Tibial nerve (tissue), 4 donors: ENCODE data around the gene WSCD2. TPM values are rescaled to one million over a fixed set of nuclear protein-coding genes. Genes with fewer than 3 reads are reported as not detected.
A peak's percentile ranks its signal among the peaks of the same experiment; 100 is the strongest.

Experiments
- DNase-seq, 2 donors: peaks; one replicate each; pipeline ENCODE4 v3.0.0-alpha.2; 2019; ENCODE audit warnings: low spot score in 2 of 2
- H3K27ac ChIP-seq, 4 donors: fragments of 200-600 bp; sonication (generic) in 3 of 4; one replicate each; pipeline ENCODE4 v1.5.1; 2017 to 2019; ENCODE audit warnings: mild to moderate bottlenecking in 1 of 4
- H3K27me3 ChIP-seq, 2 donors: fragments of 200-600 bp; sonication (generic) in 1 of 2; one replicate each; pipeline versions ENCODE4 v1.5.1 to v1.6.0; 2017 to 2019
- H3K36me3 ChIP-seq, 3 donors: fragments of 200-600 bp; sonication (generic); one replicate each; pipeline ENCODE4 v1.5.1; 2018 to 2019
- H3K4me1 ChIP-seq, 4 donors: fragments of 200-600 bp; sonication (generic) in 3 of 4; one replicate each; pipeline ENCODE4 v1.5.1; 2017 to 2019
- H3K4me3 ChIP-seq, 4 donors: fragments of 200-600 bp; sonication (generic) in 3 of 4; one replicate each; pipeline ENCODE4 v1.5.1; 2017 to 2019; ENCODE audit warnings: mild to moderate bottlenecking in 1 of 4, moderate library complexity in 1 of 4
- H3K9me3 ChIP-seq, 4 donors: fragments of 200-600 bp; sonication (generic) in 3 of 4; one replicate each; pipeline ENCODE4 v1.5.1; 2017 to 2019
- EP300 ChIP-seq, 2 donors: sonication (generic); formaldehyde crosslinking; IDR thresholded peaks; one replicate each; pipeline ENCODE4 v1.6.1; 2017; ENCODE audit warnings: antibody characterized with exemption in 2 of 2, mild to moderate bottlenecking in 1 of 2
- POLR2A ChIP-seq, 2 donors: fragments of 450-650 bp; IDR thresholded peaks; one replicate each; pipeline ENCODE4 v1.6.1; 2017; ENCODE audit warnings: antibody characterized with exemption in 2 of 2, mild to moderate bottlenecking in 2 of 2, moderate library complexity in 2 of 2
- WGBS, 2 donors: methylation state at CpG; one replicate each; pipeline ENCODE4 v1.1.5; 2018; 5-methylcytosine and 5-hydroxymethylcytosine counted together
- total RNA-seq, 4 donors: library from RNA; depleted of rRNA; stranded (reverse); fragments of >200 nt; gene quantifications; one replicate each; pipeline ENCODE4 v1.1.0, GENCODE V29; 2016
- TF ChIP-seq, protein P1 (sequence below), 5 experiments: fragments of 200-600 bp in 3 of 5; fragments of 450-650 bp in 2 of 5; sonication (generic) in 3 of 5; IDR thresholded peaks; one replicate each; pipeline ENCODE4 v1.5.1; 2016 to 2019; ENCODE audit warnings: antibody characterized with exemption in 5 of 5, mild to moderate bottlenecking in 3 of 5, moderate library complexity in 2 of 5

The WSCD2 gene
- total RNA-seq, 4 donors from 2014 or later: 4.2 to 38.9 (median 20.8) TPM

DNA sequence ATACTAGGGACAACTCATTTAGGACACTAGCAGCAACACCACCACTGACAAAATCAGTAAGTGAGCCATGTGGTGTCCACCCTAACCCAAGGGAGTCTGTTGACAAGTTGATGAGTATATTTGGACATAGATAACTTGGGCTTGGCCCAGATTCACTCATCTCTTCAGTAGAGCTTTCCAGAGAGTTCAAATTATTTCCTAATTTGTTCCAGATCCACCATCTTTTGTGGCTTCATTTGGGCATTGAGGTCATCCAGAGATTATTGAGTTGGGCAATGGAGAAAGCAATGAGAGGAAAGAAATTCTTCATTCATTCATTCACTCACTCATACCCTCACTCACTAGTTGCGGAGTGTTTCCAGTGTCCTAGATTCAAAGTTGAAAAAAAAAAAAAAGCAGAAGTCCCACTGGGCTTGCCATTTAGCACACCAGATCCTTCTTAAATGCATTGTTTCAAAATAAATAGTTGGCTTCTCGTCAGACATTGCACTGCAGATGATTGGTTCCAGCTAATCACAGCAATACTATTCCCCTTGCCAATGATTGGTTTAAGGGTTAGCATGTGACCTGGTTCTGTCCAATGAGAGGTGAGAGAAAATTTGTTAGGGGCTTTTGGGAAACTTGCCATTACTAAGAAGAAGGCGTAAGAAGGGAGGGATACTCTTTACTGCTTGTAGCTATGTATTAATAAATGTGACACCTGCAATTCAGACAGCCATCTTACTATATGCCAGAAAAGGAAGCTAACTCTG lies 31.8 kb upstream of the WSCD2 start:
- 74 to 81% methylated on average over 3 of the region's 3 CpGs for WGBS, 2 donors
- Histone ChIP-seq H3K36me3 (no peaks in the 10 kb centered on the region), H3K4me3 (no peak overlapping the region), H3K9me3 (no peaks in the 10 kb centered on the region), H3K27ac (peak overlapping the region in 1 of 4 donors; percentile 48), H3K4me1 (no peaks in the 10 kb centered on the region), H3K27me3 (no peaks in the 10 kb centered on the region)
- TF ChIP-seq, protein P1, sequence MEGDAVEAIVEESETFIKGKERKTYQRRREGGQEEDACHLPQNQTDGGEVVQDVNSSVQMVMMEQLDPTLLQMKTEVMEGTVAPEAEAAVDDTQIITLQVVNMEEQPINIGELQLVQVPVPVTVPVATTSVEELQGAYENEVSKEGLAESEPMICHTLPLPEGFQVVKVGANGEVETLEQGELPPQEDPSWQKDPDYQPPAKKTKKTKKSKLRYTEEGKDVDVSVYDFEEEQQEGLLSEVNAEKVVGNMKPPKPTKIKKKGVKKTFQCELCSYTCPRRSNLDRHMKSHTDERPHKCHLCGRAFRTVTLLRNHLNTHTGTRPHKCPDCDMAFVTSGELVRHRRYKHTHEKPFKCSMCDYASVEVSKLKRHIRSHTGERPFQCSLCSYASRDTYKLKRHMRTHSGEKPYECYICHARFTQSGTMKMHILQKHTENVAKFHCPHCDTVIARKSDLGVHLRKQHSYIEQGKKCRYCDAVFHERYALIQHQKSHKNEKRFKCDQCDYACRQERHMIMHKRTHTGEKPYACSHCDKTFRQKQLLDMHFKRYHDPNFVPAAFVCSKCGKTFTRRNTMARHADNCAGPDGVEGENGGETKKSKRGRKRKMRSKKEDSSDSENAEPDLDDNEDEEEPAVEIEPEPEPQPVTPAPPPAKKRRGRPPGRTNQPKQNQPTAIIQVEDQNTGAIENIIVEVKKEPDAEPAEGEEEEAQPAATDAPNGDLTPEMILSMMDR (IDR thresholded peaks at IDR 0.05): no peak
- TF ChIP-seq EP300 (IDR thresholded peaks at IDR 0.05): peak in 1 of 2 donors; percentile 71
- DNase-seq: peak in 1 of 2 donors; percentile 49

DNA sequence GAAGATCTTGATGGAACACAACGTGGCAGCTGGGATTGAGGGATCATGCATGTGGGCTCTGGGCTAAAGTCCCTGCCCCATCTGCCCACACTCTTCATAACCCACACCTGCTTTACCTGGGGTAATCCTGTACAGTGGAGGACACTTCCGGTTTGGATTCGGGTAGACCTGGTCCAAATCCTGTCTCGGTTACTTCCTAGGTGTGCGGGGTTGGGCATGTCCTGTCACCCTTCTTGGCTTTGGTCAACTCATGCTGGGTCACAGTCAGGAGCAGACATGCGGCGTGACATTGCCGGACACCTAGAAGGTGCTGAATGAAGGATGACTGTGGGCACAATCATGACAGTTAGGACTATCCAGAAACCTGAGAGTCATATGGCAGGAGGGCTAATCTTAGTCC lies 30.7 kb upstream of the WSCD2 start:
- Histone ChIP-seq H3K36me3 (no peaks in the 10 kb centered on the region), H3K4me1 (no peaks in the 10 kb centered on the region), H3K27ac (no peak overlapping the region), H3K9me3 (no peaks in the 10 kb centered on the region), H3K4me3 (no peak overlapping the region), H3K27me3 (no peaks in the 10 kb centered on the region)
- DNase-seq: no peak
- no peak for TF ChIP-seq POLR2A (IDR thresholded peaks at IDR 0.05)
- TF ChIP-seq, protein P1 (IDR thresholded peaks at IDR 0.05): no peak
- no peak for TF ChIP-seq EP300 (IDR thresholded peaks at IDR 0.05)
- WGBS, 2 donors: 92 to 93% methylated on average over 8 of the region's 8 CpGs

DNA sequence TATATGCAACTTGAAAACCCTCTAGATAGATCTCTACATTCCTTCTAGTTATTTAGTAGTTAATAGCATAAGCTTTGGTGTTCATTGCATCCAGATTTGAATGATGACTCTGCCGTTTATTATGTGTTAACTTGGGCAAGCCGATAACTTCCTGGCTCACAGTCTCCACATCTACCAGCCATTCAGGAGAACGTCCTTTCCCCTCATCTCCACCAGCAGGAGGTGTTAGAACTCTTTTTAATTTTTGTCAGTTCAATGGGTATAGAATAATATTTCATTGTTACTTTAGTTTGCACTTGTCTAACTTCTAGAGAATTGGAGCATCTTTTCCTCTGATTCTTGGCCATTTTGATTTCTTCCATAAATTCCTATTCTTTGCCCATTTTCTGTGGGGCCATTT lies 30.0 kb upstream of the WSCD2 start:
- Histone ChIP-seq H3K4me1 (no peaks in the 10 kb centered on the region), H3K36me3 (no peaks in the 10 kb centered on the region), H3K27me3 (no peaks in the 10 kb centered on the region), H3K27ac (no peak overlapping the region), H3K4me3 (no peak overlapping the region), H3K9me3 (no peaks in the 10 kb centered on the region)
- 36 to 40% methylated on average over 3 of the region's 3 CpGs for WGBS, 2 donors
- DNase-seq: no peak
- TF ChIP-seq EP300 (IDR thresholded peaks at IDR 0.05) (no peak), POLR2A (IDR thresholded peaks at IDR 0.05) (no peak)
- TF ChIP-seq, protein P1 (IDR thresholded peaks at IDR 0.05): peak in 1 of 5 experiments; percentile 44

DNA sequence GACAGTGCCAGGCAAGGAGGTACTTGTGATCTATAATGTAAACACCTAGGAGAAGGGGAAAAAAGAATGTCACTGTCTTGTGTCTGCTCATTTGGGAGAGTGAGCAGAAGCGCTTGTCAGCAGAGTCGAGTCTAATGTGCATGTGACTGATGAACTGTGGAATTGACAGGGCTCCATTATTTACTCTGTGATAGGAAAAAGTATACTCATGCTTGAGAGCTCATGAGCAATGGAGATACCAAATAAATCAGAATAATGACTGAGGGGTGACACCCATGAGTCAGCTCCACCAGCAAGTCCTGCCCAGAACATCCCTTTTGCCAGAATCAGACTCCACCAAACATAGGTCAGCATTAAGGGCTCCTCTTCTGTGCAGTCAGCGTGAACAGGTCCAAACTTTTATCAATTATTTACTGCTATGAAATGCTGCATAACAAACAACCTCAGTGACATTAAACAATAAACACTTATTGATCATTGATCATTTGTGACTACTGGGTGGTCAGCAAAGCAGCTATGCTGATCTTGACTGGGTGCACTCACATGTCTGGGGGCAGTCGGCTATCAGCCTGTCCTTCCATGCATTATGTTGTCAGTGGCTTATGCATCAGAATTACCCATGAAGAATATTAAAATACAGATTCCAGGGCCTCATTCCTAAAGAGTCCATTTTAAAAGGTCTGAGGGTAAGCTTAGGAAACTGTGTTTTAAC lies 29.2 kb upstream of the WSCD2 start:
- TF ChIP-seq, protein P1 (IDR thresholded peaks at IDR 0.05): no peak
- no peak for TF ChIP-seq EP300 (IDR thresholded peaks at IDR 0.05)
- no peak for TF ChIP-seq POLR2A (IDR thresholded peaks at IDR 0.05)
- no peak for DNase-seq
- whole genome bisulfite sequencing, 2 donors: 68 to 70% methylated on average over 4 of the region's 4 CpGs
- Histone ChIP-seq H3K9me3 (no peaks in the 10 kb centered on the region), H3K27me3 (no peaks in the 10 kb centered on the region), H3K4me1 (no peaks in the 10 kb centered on the region), H3K36me3 (no peaks in the 10 kb centered on the region), H3K4me3 (no peak overlapping the region), H3K27ac (no peak overlapping the region)

DNA sequence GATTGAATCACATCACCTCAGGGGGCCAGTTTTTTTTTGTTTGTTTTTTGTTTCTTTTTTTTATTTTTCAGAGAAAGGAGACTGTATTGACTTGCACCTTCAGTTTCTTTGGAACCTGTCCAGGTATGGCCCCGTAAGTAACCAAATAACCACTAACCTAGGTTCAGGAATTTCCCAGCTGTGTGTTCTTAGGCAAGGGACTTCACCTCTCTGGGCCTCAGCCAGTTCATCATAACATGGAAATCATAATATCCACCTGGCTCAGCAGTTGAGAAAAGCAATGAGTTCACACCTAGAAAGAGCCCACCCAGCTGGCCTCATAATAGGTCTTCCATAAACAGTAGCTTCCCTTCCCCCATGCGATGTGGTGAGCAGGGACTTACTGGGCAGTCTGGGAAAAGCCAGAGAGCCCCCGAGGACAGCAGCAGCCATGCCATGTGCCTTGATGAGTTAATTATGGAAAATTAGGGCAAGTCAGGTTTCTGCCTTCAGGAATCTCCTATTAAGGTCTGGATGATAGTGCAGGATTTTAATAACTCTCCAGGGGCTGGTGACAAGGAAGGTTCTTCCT lies 27.4 kb upstream of the WSCD2 start:
- Histone ChIP-seq H3K27ac (no peak overlapping the region), H3K27me3 (no peaks in the 10 kb centered on the region), H3K9me3 (no peaks in the 10 kb centered on the region), H3K36me3 (no peaks in the 10 kb centered on the region), H3K4me1 (no peaks in the 10 kb centered on the region), H3K4me3 (no peak overlapping the region)
- DNase-seq: no peak
- TF ChIP-seq EP300 (IDR thresholded peaks at IDR 0.05) (no peak), POLR2A (IDR thresholded peaks at IDR 0.05) (no peak)
- TF ChIP-seq, protein P1 (IDR thresholded peaks at IDR 0.05): no peak
- 52 to 65% methylated on average over 3 of the region's 3 CpGs for WGBS, 2 donors
